Activated CD4-positive, alpha-beta memory T cell treated with anti-CD3 and anti-CD28 coated beads, Interleukin-2, amount 10 ng/mL, durations not matched to agents 7 days and 5 days (primary cell): ENCODE measurements around the gene DHFR2. TPM values are rescaled to one million over a fixed set of nuclear protein-coding genes. Genes with fewer than 3 reads are reported as not detected.
"Not testable (repeated sequence)": the region's sequence is repeated elsewhere in the genome, so short reads cannot be mapped to it uniquely, and the experiment has no call there.

ENCODE experiments used
- CTCF ChIA-PET: fragments of 350-600 bp; sonication (Branson Sonifier 250); formaldehyde crosslinking; loops from one replicate; lab custom pipeline; 2021; ENCODE audit warnings: antibody characterized with exemption, inconsistent platforms; lab: Charles Lee
- POLR2A ChIA-PET: fragments of 350-600 bp; sonication (Branson Sonifier 250); formaldehyde crosslinking; loops from one replicate; lab custom pipeline; 2021; ENCODE audit warnings: antibody characterized with exemption; lab: Charles Lee
- DNase-seq: peaks from one replicate; pipeline ENCODE4 v3.0.0-alpha.2; 2020
- H3K27ac Mint-ChIP-seq: one replicate; pipeline ENCODE4 v1.8.0; 2021; ENCODE audit warnings: mild to moderate bottlenecking, mixed read lengths
- H3K27me3 Mint-ChIP-seq: one replicate; pipeline ENCODE4 v1.8.0; 2021; ENCODE audit warnings: mixed read lengths
- H3K36me3 Mint-ChIP-seq: one replicate; pipeline ENCODE4 v1.8.0; 2021; ENCODE audit warnings: low read depth, mixed read lengths
- H3K4me1 Mint-ChIP-seq: one replicate; pipeline ENCODE4 v1.8.0; 2021; ENCODE audit warnings: mixed read lengths
- H3K4me3 Mint-ChIP-seq: one replicate; pipeline ENCODE4 v1.8.0; 2021; ENCODE audit warnings: mild to moderate bottlenecking, mixed read lengths
- H3K9me3 Mint-ChIP-seq: one replicate; pipeline ENCODE4 v1.8.0; 2021; ENCODE audit warnings: mixed read lengths
- total RNA-seq, 2 experiments: library from RNA; stranded (reverse); gene quantifications; one replicate each; pipeline ENCODE4 v1.2.3, GENCODE V29; 2021

Gene DHFR2
- total RNA-seq, 2 experiments from 2014 or later: 9.4 to 10.4 TPM

GRCh38 chr3:94082391-94082937 lies 19.7 kb upstream of the DHFR2 start:
- no peak overlapping the region for H3K27ac Mint-ChIP-seq
- POLR2A ChIA-PET: interaction anchor here (1.6 kb wide), 1 partner anchor 20 kb away, joined by 6 read pairs; the partner anchor contains the start of genes DHFR2 and NSUN3
- CTCF ChIA-PET: interaction anchor here (1.5 to 2.4 kb wide), 2 partner anchors 13 to 19 kb away, joined by 3 to 10 read pairs; partner anchors contain the start of genes DHFR2 and NSUN3
- peaks cover 51% of the 10 kb centered on the region for H3K4me1 Mint-ChIP-seq
- no peaks in the 10 kb centered on the region for H3K9me3 Mint-ChIP-seq
- H3K27me3 Mint-ChIP-seq: no peaks in the 10 kb centered on the region
- DNase-seq: no peak
- peaks cover 41% of the 10 kb centered on the region for H3K36me3 Mint-ChIP-seq
- no peak overlapping the region for H3K4me3 Mint-ChIP-seq

DNA sequence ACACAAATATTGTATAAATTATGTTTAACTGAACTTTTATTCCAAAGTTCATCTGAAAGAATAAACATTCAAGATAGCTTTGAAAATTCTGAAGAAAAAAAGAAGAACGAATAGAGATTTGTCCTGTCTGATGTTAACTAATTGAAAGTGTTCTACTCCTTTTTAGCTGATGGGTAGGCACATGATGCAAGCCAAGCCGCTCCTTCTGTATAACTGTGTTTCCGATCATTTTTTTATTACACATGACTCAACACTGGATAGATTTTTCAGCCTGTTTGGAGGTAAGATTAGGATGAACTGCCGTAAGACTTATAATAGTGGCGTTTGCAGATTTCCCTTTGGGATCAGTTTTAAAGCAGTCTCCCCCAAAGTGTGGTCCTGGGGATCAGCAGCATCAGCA lies 19.2 kb upstream of the DHFR2 start:
- CTCF ChIA-PET: interaction anchor here (1.5 to 2.4 kb wide), 2 partner anchors 12 to 19 kb away, joined by 3 to 10 read pairs; partner anchors contain the start of genes DHFR2 and NSUN3
- H3K36me3 Mint-ChIP-seq: peaks cover 44% of the 10 kb centered on the region
- no peak overlapping the region for H3K27ac Mint-ChIP-seq
- no peaks in the 10 kb centered on the region for H3K27me3 Mint-ChIP-seq
- DNase-seq: no peak
- no peak overlapping the region for H3K4me3 Mint-ChIP-seq
- H3K9me3 Mint-ChIP-seq: no peaks in the 10 kb centered on the region
- H3K4me1 Mint-ChIP-seq: peaks cover 51% of the 10 kb centered on the region
- POLR2A ChIA-PET: interaction anchor here (1.6 kb wide), 1 partner anchor 19 kb away, joined by 6 read pairs; the partner anchor contains the start of genes DHFR2 and NSUN3

DNA sequence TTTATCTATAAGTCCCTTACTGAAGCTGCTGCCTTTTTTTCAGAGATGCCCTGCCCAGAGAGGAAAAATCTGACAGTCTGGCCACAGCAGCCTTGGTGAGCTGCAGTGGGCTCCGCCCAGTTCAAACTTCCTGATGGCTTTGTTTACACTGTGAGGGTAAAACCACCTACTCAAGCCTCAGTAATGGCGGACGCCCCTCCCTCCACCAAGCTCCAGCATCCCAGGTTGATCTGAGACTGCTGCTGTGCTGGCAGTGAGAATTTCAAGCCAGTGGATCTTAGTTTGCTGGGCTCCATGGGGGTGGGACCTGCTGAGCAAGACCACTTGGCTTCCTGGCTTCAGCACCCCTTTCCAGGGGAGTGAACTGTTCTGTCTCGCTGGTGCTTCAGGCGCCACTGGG lies 17.8 kb upstream of the DHFR2 start:
- H3K27me3 Mint-ChIP-seq, H3K9me3 Mint-ChIP-seq, H3K4me3 Mint-ChIP-seq, CTCF ChIA-PET: not testable (repeated sequence)
- Mint-ChIP-seq H3K4me1 (peaks cover 51% of the 10 kb centered on the region), H3K27ac (peak overlapping the region; percentile 61), H3K36me3 (peaks cover 52% of the 10 kb centered on the region)
- DNase-seq: peak; percentile 42
- POLR2A ChIA-PET: interaction anchor here (1.0 to 1.5 kb wide), 2 partner anchors 15 to 18 kb away, joined by 3 to 6 read pairs; partner anchors contain the start of genes DHFR2 and NSUN3

GRCh38 chr3:94076055-94076454 lies 13.3 kb upstream of the DHFR2 start:
- CTCF ChIA-PET: no interaction called here
- DNase-seq: no peak
- no peaks in the 10 kb centered on the region for H3K9me3 Mint-ChIP-seq
- POLR2A ChIA-PET: no interaction called here
- H3K27me3 Mint-ChIP-seq: no peaks in the 10 kb centered on the region
- H3K4me1 Mint-ChIP-seq: peaks cover 45% of the 10 kb centered on the region
- no peak overlapping the region for H3K4me3 Mint-ChIP-seq
- no peak overlapping the region for H3K27ac Mint-ChIP-seq
- peaks cover 71% of the 10 kb centered on the region for H3K36me3 Mint-ChIP-seq

GRCh38 chr3:94071713-94072284 lies 9.1 kb upstream of the DHFR2 start:
- Mint-ChIP-seq H3K27me3 (no peaks in the 10 kb centered on the region), H3K9me3 (peaks cover 6% of the 10 kb centered on the region), H3K27ac (peak overlapping the region; percentile 52), H3K4me3 (no peak overlapping the region), H3K36me3 (peaks cover 73% of the 10 kb centered on the region), H3K4me1 (peaks cover 50% of the 10 kb centered on the region)
- POLR2A ChIA-PET: interaction anchor here (1.2 to 2.3 kb wide), 2 partner anchors 9 to 92 kb away, joined by 3 to 23 read pairs; partner anchors contain the start of genes DHFR2 and NSUN3
- CTCF ChIA-PET: interaction anchor here (0.7 to 1.1 kb wide), 2 partner anchors 9 to 67 kb away, joined by 3 read pairs; partner anchors contain the start of genes DHFR2 and NSUN3
- DNase-seq: peak; percentile 27

DNA sequence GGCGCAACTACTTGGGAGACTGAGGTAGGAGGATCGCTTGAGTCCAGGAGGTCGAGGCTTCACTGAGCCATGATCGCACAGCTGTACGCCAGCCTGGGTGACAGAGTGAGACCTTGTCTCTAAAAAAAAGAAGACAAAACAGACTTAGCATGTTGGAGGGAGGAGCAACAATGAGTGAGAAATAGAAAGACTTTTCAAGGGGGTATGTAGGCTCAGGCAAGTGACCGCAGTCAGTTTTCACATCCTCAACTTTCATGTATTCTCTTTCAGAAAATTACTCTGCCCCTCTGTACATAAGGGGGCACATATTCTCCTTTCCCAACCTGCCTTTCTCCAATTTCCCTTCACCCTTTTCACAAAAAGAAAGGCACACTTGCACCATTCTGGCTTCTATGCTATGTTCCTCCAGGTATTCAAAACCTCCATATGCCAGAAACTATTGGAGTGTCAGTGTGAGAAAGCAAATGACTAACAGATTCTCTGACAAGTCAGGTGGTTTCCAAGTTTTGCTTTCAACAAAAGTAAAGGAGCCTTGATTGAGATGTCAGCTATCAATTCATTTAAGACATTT lies 7.7 kb upstream of the DHFR2 start:
- no peak for DNase-seq
- Mint-ChIP-seq H3K4me3 (no peak overlapping the region), H3K27ac (no peak overlapping the region), H3K9me3 (peaks cover 8% of the 10 kb centered on the region), H3K36me3 (peaks cover 70% of the 10 kb centered on the region), H3K4me1 (peaks cover 61% of the 10 kb centered on the region), H3K27me3 (no peaks in the 10 kb centered on the region)
- POLR2A ChIA-PET: interaction anchor here (2.3 kb wide), 1 partner anchor 8 kb away, joined by 23 read pairs; the partner anchor contains the start of genes DHFR2 and NSUN3
- CTCF ChIA-PET: interaction anchor here (0.9 to 2.2 kb wide), 8 partner anchors 9 to 91 kb away, joined by 3 to 10 read pairs (median 4); partner anchors contain the start of gene ARL13B

GRCh38 chr3:94069194-94069813 lies 6.6 kb upstream of the DHFR2 start:
- peaks cover 69% of the 10 kb centered on the region for H3K36me3 Mint-ChIP-seq
- H3K27ac Mint-ChIP-seq: no peak overlapping the region
- DNase-seq: no peak
- H3K4me3 Mint-ChIP-seq: no peak overlapping the region
- POLR2A ChIA-PET: no interaction called here
- CTCF ChIA-PET: interaction anchor here (0.6 to 2.2 kb wide), 18 partner anchors 9 to 172 kb away, joined by 3 to 10 read pairs (median 4); partner anchors contain the start of genes ARL13B, PROS1 and STX19
- H3K4me1 Mint-ChIP-seq: peaks cover 70% of the 10 kb centered on the region
- peaks cover 8% of the 10 kb centered on the region for H3K9me3 Mint-ChIP-seq
- H3K27me3 Mint-ChIP-seq: no peaks in the 10 kb centered on the region

DNA sequence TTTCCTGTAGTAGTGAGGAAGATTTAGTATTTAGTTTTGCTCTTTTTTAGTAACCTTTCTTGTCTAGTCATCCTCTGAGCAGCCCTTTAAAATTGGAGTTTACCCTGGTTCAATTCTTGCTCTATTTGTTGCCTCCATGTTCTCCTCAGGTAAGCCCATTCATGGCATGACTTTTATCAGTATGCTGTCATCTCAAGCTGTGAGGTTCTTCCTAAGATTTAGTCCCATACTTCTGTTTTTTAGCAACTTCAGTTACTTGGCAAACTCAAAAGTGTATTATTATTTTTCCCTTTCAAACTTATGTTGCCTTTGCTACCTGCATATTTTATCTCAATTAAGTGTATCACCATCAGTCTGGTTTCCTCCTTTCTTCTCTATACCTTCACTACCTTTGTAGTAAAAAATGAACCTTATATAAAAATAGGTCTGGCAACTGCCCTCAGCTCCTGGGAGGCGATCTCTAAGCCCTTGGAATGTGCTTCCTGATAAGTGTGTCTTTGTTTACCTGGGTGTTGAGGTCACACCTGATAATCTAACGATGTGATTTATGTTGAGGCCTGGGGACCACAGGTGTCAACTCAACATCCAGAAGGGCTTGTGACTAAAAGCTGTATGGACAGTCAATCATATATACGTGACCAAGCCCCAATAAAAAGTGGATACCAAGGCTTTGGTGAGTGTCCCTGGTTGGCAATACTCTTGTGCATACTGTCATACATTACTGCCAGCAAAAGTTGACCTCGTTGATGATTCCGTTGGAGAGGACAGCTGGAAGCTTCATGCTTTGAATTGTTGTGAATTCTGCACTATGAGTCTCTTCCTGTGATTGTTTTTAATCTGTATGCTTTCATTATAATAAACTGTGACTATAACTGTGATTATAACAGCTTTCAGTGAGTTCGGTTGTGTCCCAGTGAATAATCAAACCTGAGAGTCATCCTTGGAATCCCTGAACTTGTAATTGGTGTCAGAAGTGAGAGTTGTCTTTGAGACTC lies 4.1 kb upstream of the DHFR2 start:
- no peak overlapping the region for H3K4me3 Mint-ChIP-seq
- no peak overlapping the region for H3K27ac Mint-ChIP-seq
- H3K9me3 Mint-ChIP-seq: peaks cover 8% of the 10 kb centered on the region
- no peaks in the 10 kb centered on the region for H3K27me3 Mint-ChIP-seq
- ChIA-PET CTCF (interaction anchor here (1.1 to 1.5 kb wide), 2 partner anchors 63 to 93 kb away, joined by 3 to 4 read pairs; partner anchors contain the start of gene PROS1), POLR2A (interaction anchor here (1.6 kb wide), 1 partner anchor 14 kb away, joined by 3 read pairs; no protein-coding TSS in a partner anchor)
- peaks cover 68% of the 10 kb centered on the region for H3K4me1 Mint-ChIP-seq
- peaks cover 51% of the 10 kb centered on the region for H3K36me3 Mint-ChIP-seq
- DNase-seq: no peak

DNA sequence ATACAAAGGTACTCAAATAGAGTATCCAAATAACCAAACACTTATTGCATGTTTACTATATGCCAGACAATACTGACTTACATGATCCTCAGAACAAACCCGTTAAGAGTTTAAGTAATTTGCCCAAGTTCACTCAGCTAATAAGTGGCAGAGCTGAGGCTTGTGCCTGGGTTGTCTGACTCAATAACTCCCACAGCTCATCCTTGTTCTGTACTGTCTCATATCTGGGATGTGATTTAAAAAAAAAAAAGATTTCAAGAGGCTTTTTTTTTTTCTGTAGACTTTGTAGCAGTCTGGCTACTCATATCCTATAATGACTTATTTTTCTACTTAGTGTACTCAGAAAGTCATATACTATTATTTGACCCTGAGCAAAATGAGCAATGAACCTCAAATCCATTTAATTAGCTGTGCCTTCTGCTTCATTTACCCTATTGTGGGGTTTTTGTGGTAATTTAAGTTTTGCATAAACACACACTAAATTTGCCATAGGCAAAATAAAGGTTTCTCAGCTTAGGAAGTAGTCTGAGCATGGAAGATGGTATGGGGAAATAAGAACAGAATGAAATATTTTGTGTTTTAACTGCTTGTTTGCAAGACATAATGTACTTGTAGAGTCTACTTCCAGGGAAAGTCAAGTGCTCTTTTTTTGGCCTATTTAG lies 3.2 kb upstream of the DHFR2 start:
- POLR2A ChIA-PET: interaction anchor here (1.6 kb wide), 1 partner anchor 15 kb away, joined by 3 read pairs; no protein-coding TSS in a partner anchor
- Mint-ChIP-seq H3K27me3 (no peaks in the 10 kb centered on the region), H3K4me3 (no peak overlapping the region), H3K4me1 (peaks cover 64% of the 10 kb centered on the region), H3K9me3 (peaks cover 8% of the 10 kb centered on the region), H3K36me3 (peaks cover 50% of the 10 kb centered on the region), H3K27ac (no peak overlapping the region)
- DNase-seq: no peak
- CTCF ChIA-PET: interaction anchor here (1.1 to 1.5 kb wide), 2 partner anchors 63 to 92 kb away, joined by 3 to 4 read pairs; partner anchors contain the start of gene PROS1

DNA sequence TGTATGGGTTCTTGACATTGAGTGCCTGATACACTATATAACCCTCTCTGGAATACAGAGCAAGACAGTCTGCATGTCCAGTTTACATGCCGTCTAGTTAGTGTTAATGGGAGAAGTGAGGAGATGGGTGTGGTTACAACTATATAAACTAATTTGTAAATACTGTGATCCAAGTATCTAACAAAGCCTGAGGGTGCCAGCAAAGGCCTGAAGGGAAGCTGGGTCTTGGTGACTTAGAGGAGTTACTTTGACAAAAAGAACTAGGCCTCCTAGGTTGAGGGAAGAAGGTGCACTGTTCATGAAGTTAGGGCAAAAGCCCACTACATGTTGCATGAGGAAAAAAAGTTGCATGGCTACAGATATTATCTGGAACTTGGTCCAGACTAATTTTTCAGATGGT lies 2.4 kb upstream of the DHFR2 start:
- no peaks in the 10 kb centered on the region for H3K27me3 Mint-ChIP-seq
- ChIA-PET POLR2A (interaction anchor here (1.6 kb wide), 1 partner anchor 16 kb away, joined by 3 read pairs; no protein-coding TSS in a partner anchor), CTCF (no interaction called here)
- peaks cover 63% of the 10 kb centered on the region for H3K4me1 Mint-ChIP-seq
- peaks cover 58% of the 10 kb centered on the region for H3K36me3 Mint-ChIP-seq
- H3K27ac Mint-ChIP-seq: no peak overlapping the region
- peak overlapping the region; percentile 30 for H3K4me3 Mint-ChIP-seq
- DNase-seq: no peak
- H3K9me3 Mint-ChIP-seq: peaks cover 8% of the 10 kb centered on the region

- DNase-seq: no peak
- CTCF ChIA-PET: interaction anchor here (1.8 kb wide), 1 partner anchor 62 kb away, joined by 10 read pairs; no protein-coding TSS in a partner anchor
- Mint-ChIP-seq H3K27ac (peak overlapping the region; percentile 98), H3K4me1 (peaks cover 60% of the 10 kb centered on the region), H3K36me3 (peaks cover 61% of the 10 kb centered on the region), H3K9me3 (peaks cover 8% of the 10 kb centered on the region), H3K4me3 (peak overlapping the region; percentile 86), H3K27me3 (no peaks in the 10 kb centered on the region)
- POLR2A ChIA-PET: interaction anchor here (1.3 to 3.2 kb wide), 4 partner anchors 7 to 60 kb away, joined by 4 to 23 read pairs (median 14); no protein-coding TSS in a partner anchor
Observed at GRCh38 chr3:94064243-94064860, 1.6 kb upstream of the DHFR2 start.
